Stimulated activated naive B cell treated with anti-CD40 and anti-IgM and Interleukin-4, amounts not matched to agents 10 μg/mL and 1 μg/mL and 100 μg/mL, for 72 hours (primary cell): Measurements from ENCODE around the gene BRPF3.

Experiments
- ATAC-seq, 2 donors: fragments of 150-1000 bp; cut with Tn5 transposase; replicated peaks; 2 replicates each; pipeline ENCODE4 v1.10.0; 2021; ENCODE audit warnings: moderate library complexity in 1 of 2
- DNase-seq: peaks from one replicate; pipeline ENCODE4 v3.0.0; 2021
- H3K27ac Mint-ChIP-seq: one replicate; pipeline ENCODE4 v1.8.0; 2022; ENCODE audit warnings: mild to moderate bottlenecking, mixed read lengths
- H3K27me3 Mint-ChIP-seq, 2 donors: one replicate each; pipeline ENCODE4 v1.8.0; 2022; ENCODE audit warnings: mixed read lengths in 2 of 2
- H3K36me3 Mint-ChIP-seq, 2 donors: one replicate each; pipeline ENCODE4 v1.8.0; 2022; ENCODE audit warnings: mixed read lengths in 2 of 2, mild to moderate bottlenecking in 1 of 2
- H3K4me1 Mint-ChIP-seq, 2 donors: one replicate each; pipeline ENCODE4 v1.8.0; 2022; ENCODE audit warnings: mixed read lengths in 2 of 2, mild to moderate bottlenecking in 1 of 2
- H3K4me3 Mint-ChIP-seq, 2 donors: one replicate each; pipeline ENCODE4 v1.8.0; 2022; ENCODE audit warnings: mild to moderate bottlenecking in 2 of 2, mixed read lengths in 2 of 2, moderate library complexity in 1 of 2
- H3K9me3 Mint-ChIP-seq, 2 donors: one replicate each; pipeline ENCODE4 v1.8.0; 2022; ENCODE audit warnings: mixed read lengths in 2 of 2, mild to moderate bottlenecking in 1 of 2

The BRPF3 gene

GRCh38 chr6:36248980-36249379 lies 52.4 kb downstream of the BRPF3 start:
- no peak for ATAC-seq
- peaks cover 11 to 26% of the 10 kb centered on the region in 2 donors for H3K4me1 Mint-ChIP-seq
- H3K9me3 Mint-ChIP-seq = no peaks in the 10 kb centered on the region
- DNase-seq = no peak
- H3K27ac Mint-ChIP-seq = no peak overlapping the region
- peaks cover 5 to 6% of the 10 kb centered on the region in 2 donors for H3K27me3 Mint-ChIP-seq
- H3K4me3 Mint-ChIP-seq = no peak overlapping the region
- peaks cover 0 to 10% of the 10 kb centered on the region in 2 donors for H3K36me3 Mint-ChIP-seq

- H3K27ac Mint-ChIP-seq = no peak overlapping the region
- peaks cover 0 to 10% of the 10 kb centered on the region in 2 donors for H3K36me3 Mint-ChIP-seq
- peaks cover 11 to 21% of the 10 kb centered on the region in 2 donors for H3K4me1 Mint-ChIP-seq
- ATAC-seq (no peak), DNase-seq (no peak)
- H3K9me3 Mint-ChIP-seq = no peaks in the 10 kb centered on the region
- peaks cover 5 to 6% of the 10 kb centered on the region in 2 donors for H3K27me3 Mint-ChIP-seq
- no peak overlapping the region for H3K4me3 Mint-ChIP-seq
Measured at GRCh38 chr6:36249536-36249935, 53.0 kb downstream of the BRPF3 start.

- no peak overlapping the region for H3K27ac Mint-ChIP-seq
Measured at GRCh38 chr6:36252005-36252404, 55.5 kb downstream of the BRPF3 start.

GRCh38 chr6:36263390-36264000 lies 67.0 kb downstream of the BRPF3 start:
- H3K4me3 Mint-ChIP-seq = no peak overlapping the region
- H3K27me3 Mint-ChIP-seq = peaks cover 19 to 23% of the 10 kb centered on the region in 2 donors
- H3K4me1 Mint-ChIP-seq = no peaks in the 10 kb centered on the region
- DNase-seq = no peak
- H3K36me3 Mint-ChIP-seq = no peaks in the 10 kb centered on the region
- no peak overlapping the region for H3K27ac Mint-ChIP-seq
- H3K9me3 Mint-ChIP-seq = peaks cover 0 to 1% of the 10 kb centered on the region in 2 donors
- no peak for ATAC-seq

More at GRCh38 chr6:36252005-36252404, 55.5 kb downstream of the BRPF3 start:
- DNase-seq = no peak
- H3K4me1 Mint-ChIP-seq = no peaks in the 10 kb centered on the region
- H3K9me3 Mint-ChIP-seq = peaks cover 3 to 6% of the 10 kb centered on the region in 2 donors
- peaks cover 0 to 8% of the 10 kb centered on the region in 2 donors for H3K36me3 Mint-ChIP-seq
- H3K4me3 Mint-ChIP-seq = no peak overlapping the region
- no peak for ATAC-seq
- peaks cover 6 to 10% of the 10 kb centered on the region in 2 donors for H3K27me3 Mint-ChIP-seq

GRCh38 chr6:36265744-36266143 lies 69.2 kb downstream of the BRPF3 start:
- peaks cover 0 to 1% of the 10 kb centered on the region in 2 donors for H3K9me3 Mint-ChIP-seq
- peaks cover 17 to 29% of the 10 kb centered on the region in 2 donors for H3K27me3 Mint-ChIP-seq

GRCh38 chr6:36266913-36267644 lies 70.5 kb downstream of the BRPF3 start:
- peaks cover 19 to 21% of the 10 kb centered on the region in 2 donors for H3K27me3 Mint-ChIP-seq
- ATAC-seq = no peak
- no peak overlapping the region for H3K27ac Mint-ChIP-seq
- no peaks in the 10 kb centered on the region for H3K4me1 Mint-ChIP-seq
- H3K4me3 Mint-ChIP-seq = no peak overlapping the region
- no peaks in the 10 kb centered on the region for H3K36me3 Mint-ChIP-seq
- no peak for DNase-seq
- H3K9me3 Mint-ChIP-seq = peaks cover 0 to 1% of the 10 kb centered on the region in 2 donors

More at GRCh38 chr6:36265744-36266143, 69.2 kb downstream of the BRPF3 start:
- Mint-ChIP-seq H3K36me3 (no peaks in the 10 kb centered on the region), H3K4me1 (no peaks in the 10 kb centered on the region), H3K27ac (no peak overlapping the region), H3K4me3 (no peak overlapping the region)
- no peak for DNase-seq
- ATAC-seq = no peak

- Mint-ChIP-seq H3K36me3 (no peaks in the 10 kb centered on the region), H3K27me3 (peaks cover 13 to 27% of the 10 kb centered on the region in 2 donors), H3K27ac (no peak overlapping the region), H3K4me3 (no peak overlapping the region), H3K4me1 (no peaks in the 10 kb centered on the region), H3K9me3 (peaks cover 0 to 1% of the 10 kb centered on the region in 2 donors)
- ATAC-seq (no peak), DNase-seq (no peak)
Measured at GRCh38 chr6:36267731-36268477, 71.4 kb downstream of the BRPF3 start.

- H3K9me3 Mint-ChIP-seq = peaks cover 0 to 1% of the 10 kb centered on the region in 2 donors
- ATAC-seq = no peak
- peaks cover 16 to 32% of the 10 kb centered on the region in 2 donors for H3K27me3 Mint-ChIP-seq
- no peak for DNase-seq
- H3K4me3 Mint-ChIP-seq = no peak overlapping the region
- no peaks in the 10 kb centered on the region for H3K36me3 Mint-ChIP-seq
- no peaks in the 10 kb centered on the region for H3K4me1 Mint-ChIP-seq
- no peak overlapping the region for H3K27ac Mint-ChIP-seq
Measured at GRCh38 chr6:36268478-36269275, 72.1 kb downstream of the BRPF3 start.

- Mint-ChIP-seq H3K4me3 (no peak within 1 kb of the TSS), H3K36me3 (no peaks in the 10 kb centered on the region), H3K4me1 (no peaks in the 10 kb centered on the region), H3K27ac (no peak within 1 kb of the TSS), H3K27me3 (peaks cover 11 to 34% of the 10 kb centered on the region in 2 donors), H3K9me3 (peaks cover 0 to 1% of the 10 kb centered on the region in 2 donors)
- DNase-seq (no peak), ATAC-seq (no peak)
Measured at GRCh38 chr6:36269834-36270705, 73.5 kb downstream of the BRPF3 start, which contains the start of gene PNPLA1. TSS of gene PNPLA1 (plus strand) at chr6:36270060. CDS start at chr6:36270460, 400 bp downstream.

GRCh38 chr6:36272234-36272633 lies 75.7 kb downstream of the BRPF3 start:
- Mint-ChIP-seq H3K9me3 (no peaks in the 10 kb centered on the region), H3K36me3 (no peaks in the 10 kb centered on the region), H3K4me1 (no peaks in the 10 kb centered on the region), H3K4me3 (no peak overlapping the region), H3K27me3 (peaks cover 16 to 39% of the 10 kb centered on the region in 2 donors), H3K27ac (no peak overlapping the region)
- ATAC-seq (no peak), DNase-seq (no peak)

- no peak overlapping the region for H3K4me3 Mint-ChIP-seq
- no peak for ATAC-seq
Measured at GRCh38 chr6:36273067-36273466, 76.5 kb downstream of the BRPF3 start.

GRCh38 chr6:36273802-36274514 lies 77.4 kb downstream of the BRPF3 start:
- Mint-ChIP-seq H3K4me3 (no peak overlapping the region), H3K27me3 (peaks cover 19 to 46% of the 10 kb centered on the region in 2 donors), H3K36me3 (no peaks in the 10 kb centered on the region), H3K4me1 (no peaks in the 10 kb centered on the region), H3K9me3 (no peaks in the 10 kb centered on the region), H3K27ac (no peak overlapping the region)
- no peak for DNase-seq
- no peak for ATAC-seq

More at GRCh38 chr6:36273067-36273466, 76.5 kb downstream of the BRPF3 start:
- Mint-ChIP-seq H3K4me1 (no peaks in the 10 kb centered on the region), H3K27ac (no peak overlapping the region), H3K9me3 (no peaks in the 10 kb centered on the region), H3K36me3 (no peaks in the 10 kb centered on the region), H3K27me3 (peaks cover 20 to 39% of the 10 kb centered on the region in 2 donors)
- DNase-seq = no peak
